ENCODE measurements around the gene LRRC46.

The LRRC46 gene

GRCh38 chr17:47884905-47885730, 53.6 kb downstream of the LRRC46 start:
- no peak for DNase-seq (ENCODE audit: low read depth)
- no peak overlapping the region for H3K4me3 ChIP-seq (ENCODE audit: control insufficient read depth, low read depth, low read length)
- TF ChIP-seq CTCF (IDR thresholded peaks at IDR 0.05; ENCODE audit: control insufficient read depth, insufficient read depth, low read depth, low read length, missing control alignments), result no peak

Measured in AG09309 (cell line).